OCI-LY7 (cell line): ENCODE measurements around the gene ZBED1. TPM values are rescaled to one million over a fixed set of nuclear protein-coding genes. Genes with fewer than 3 reads are reported as not detected.
"Not testable (repeated sequence)": the region's sequence is repeated elsewhere in the genome, so short reads cannot be mapped to it uniquely, and the experiment has no call there.

Source experiments
- BruUV-seq: library from RNA; stranded (reverse); fragments of 400-500 nt; replicated peaks from 2 replicates; lab custom pipeline; 2021; lab: Mats Ljungman, UMichigan
- CTCF ChIA-PET: fragments of 300-600 bp; sonication (Branson Sonifier 250); formaldehyde crosslinking; loops from one replicate; lab custom pipeline; 2022; ENCODE audit warnings: antibody characterized with exemption; ENCODE audit not compliant: unreplicated experiment; lab: Charles Lee
- POLR2A ChIA-PET: fragments of 300-600 bp; sonication (Branson Sonifier 250); formaldehyde crosslinking; loops from one replicate; lab custom pipeline; 2022; ENCODE audit warnings: antibody characterized with exemption; lab: Charles Lee
- DNase-seq: peaks from one replicate; pipeline ENCODE4 v3.0.0-alpha.2; 2015; ENCODE audit warnings: low spot score
- H2AFZ ChIP-seq: fragments of 200-600 bp; sonication (generic), shearing (Covaris generic); 2 replicates; pipeline ENCODE4 v1.6.1; 2014; ENCODE audit warnings: mild to moderate bottlenecking, antibody characterized with exemption, low read length, moderate library complexity
- H3K27ac ChIP-seq: fragments of 200-600 bp; sonication (generic); 2 replicates; pipeline ENCODE4 v1.5.1; 2014; ENCODE audit warnings: mixed run types, low read depth, mild to moderate bottlenecking, moderate library complexity, low read length, inconsistent platforms; ENCODE audit not compliant: poor library complexity, severe bottlenecking
- H3K36me3 ChIP-seq: fragments of 200-600 bp; sonication (generic); 2 replicates; pipeline ENCODE4 v1.6.1; 2014; ENCODE audit warnings: mild to moderate bottlenecking, antibody characterized with exemption, low read length, moderate library complexity, mixed read lengths; ENCODE audit not compliant: insufficient read depth
- H3K4me1 ChIP-seq: fragments of 200-600 bp; sonication (generic); 2 replicates; pipeline ENCODE4 v1.5.1; 2014; ENCODE audit warnings: mild to moderate bottlenecking, low read length; ENCODE audit not compliant: insufficient read depth, poor library complexity, severe bottlenecking
- H3K4me2 ChIP-seq: fragments of 200-600 bp; sonication (generic); 2 replicates; pipeline ENCODE4 v1.6.1; 2014; ENCODE audit warnings: mild to moderate bottlenecking, low read length
- H3K4me3 ChIP-seq: fragments of 200-600 bp; sonication (generic); 2 replicates; pipeline ENCODE4 v1.5.1; 2014; ENCODE audit warnings: mild to moderate bottlenecking, low read depth, low read length; ENCODE audit not compliant: poor library complexity, severe bottlenecking
- H3K79me2 ChIP-seq: fragments of 200-600 bp; sonication (generic); 2 replicates; pipeline ENCODE4 v1.6.1; 2016; ENCODE audit warnings: low read depth, mild to moderate bottlenecking, low read length, moderate library complexity, mixed read lengths; ENCODE audit not compliant: insufficient read depth
- H3K9me2 ChIP-seq: fragments of 200-600 bp; sonication (generic); 2 replicates; pipeline ENCODE4 v1.6.1; 2016; ENCODE audit warnings: mild to moderate bottlenecking, low read length, mixed read lengths; ENCODE audit not compliant: insufficient read depth
- H3K9me3 ChIP-seq: fragments of 200-600 bp; sonication (generic); 2 replicates; pipeline ENCODE4 v1.6.1; 2014; ENCODE audit warnings: mild to moderate bottlenecking, mixed run types, low read length, mixed read lengths
- H4K20me1 ChIP-seq: fragments of 200-600 bp; sonication (generic); 2 replicates; pipeline ENCODE4 v1.6.1; 2014; ENCODE audit warnings: mild to moderate bottlenecking, antibody characterized with exemption, low read length, moderate library complexity, mixed read lengths; ENCODE audit not compliant: insufficient read depth
- CTCF ChIP-seq: fragments of 200-600 bp; sonication (generic); conservative IDR thresholded peaks from 2 replicates; pipeline ENCODE4 v1.5.1; 2014; ENCODE audit warnings: mild to moderate bottlenecking, antibody characterized with exemption, low read length, moderate library complexity, mixed read lengths
- EZH2phosphoT487 ChIP-seq: fragments of 200-600 bp; sonication (generic); IDR thresholded peaks from 2 replicates; pipeline ENCODE4 v1.6.1; 2018; ENCODE audit warnings: low read depth, borderline replicate concordance, mild to moderate bottlenecking, mixed run types, antibody characterized with exemption, low read length, moderate library complexity, mixed read lengths
- intact Hi-C: fragments of 100-400 bp; cut with micrococcal nuclease; formaldehyde crosslinking; loops from one replicate; pipeline ENCODE4 v1.10.0; 2022; ENCODE audit not compliant: unreplicated experiment
- total RNA-seq, 2 experiments: library from RNA; depleted of rRNA in 1 of 2; stranded (reverse); fragments of >200 nt in 1 of 2; shearing (Covaris generic) in 1 of 2; gene quantifications; 2 replicates each; pipeline ENCODE4 v1.2.3, GENCODE V29; 2014 to 2022

The ZBED1 gene
- total RNA-seq, 2 experiments from 2014 or later: 57.6 to 58.7 TPM

- no peak for DNase-seq
- ChIA-PET POLR2A (no interaction called here), CTCF (no interaction called here)
- no peaks in the 10 kb centered on the region for H3K4me1 ChIP-seq
- no peaks in the 10 kb centered on the region for H3K9me3 ChIP-seq
- intact Hi-C loops: no loop called here
- no peak for TF ChIP-seq CTCF
- no peak for TF ChIP-seq EZH2phosphoT487
- no peaks in the 10 kb centered on the region for H3K9me2 ChIP-seq
- no peaks in the 10 kb centered on the region for H3K79me2 ChIP-seq
- H2AFZ ChIP-seq: no peak overlapping the region
- no peaks in the 10 kb centered on the region for H3K36me3 ChIP-seq
- H3K27ac ChIP-seq: no peak overlapping the region
- BruUV-seq: no TSS peak
- H4K20me1 ChIP-seq: no peaks in the 10 kb centered on the region
- H3K4me3 ChIP-seq: no peak overlapping the region
- no peak overlapping the region for H3K4me2 ChIP-seq
These were observed 36.1 kb downstream of the ZBED1 start for GRCh38 chrX:2464677-2465166.

- H3K36me3 ChIP-seq: no peaks in the 10 kb centered on the region
- TF ChIP-seq CTCF: no peak
- no peak for TF ChIP-seq EZH2phosphoT487
- H3K79me2 ChIP-seq: no peaks in the 10 kb centered on the region
- intact Hi-C loops: no loop called here
- peak; percentile 65 for DNase-seq
- no peaks in the 10 kb centered on the region for H3K9me2 ChIP-seq
- no TSS peak for BruUV-seq
- H3K4me2 ChIP-seq: no peak overlapping the region
- H3K4me1 ChIP-seq: no peaks in the 10 kb centered on the region
- H3K4me3 ChIP-seq: no peak overlapping the region
- H3K27ac ChIP-seq: no peak overlapping the region
- H3K9me3 ChIP-seq: no peaks in the 10 kb centered on the region
- H2AFZ ChIP-seq: no peak overlapping the region
- ChIA-PET CTCF (no interaction called here), POLR2A (no interaction called here)
- no peaks in the 10 kb centered on the region for H4K20me1 ChIP-seq
These were observed 36.7 kb downstream of the ZBED1 start for GRCh38 chrX:2463973-2464676.

- H3K4me3 ChIP-seq, H3K27ac ChIP-seq, CTCF ChIA-PET, H3K79me2 ChIP-seq, intact Hi-C loops, H3K4me2 ChIP-seq, BruUV-seq, H3K36me3 ChIP-seq, DNase-seq, H3K4me1 ChIP-seq, H2AFZ ChIP-seq, H3K9me3 ChIP-seq, H3K9me2 ChIP-seq, POLR2A ChIA-PET, H4K20me1 ChIP-seq: not testable (repeated sequence)
These were observed 37.3 kb downstream of the ZBED1 start for GRCh38 chrX:2463481-2463880.
